Erythroblast (primary cell): ENCODE results near the gene FAM135A.

ENCODE experiments used
- GATA1 ChIP-seq: IDR thresholded peaks from 2 replicates; pipeline ENCODE4 v1.6.1; 2011; ENCODE audit warnings: low read depth, mild to moderate bottlenecking, control low read depth, low read length, moderate library complexity
- POLR2A ChIP-seq: IDR thresholded peaks from 2 replicates; pipeline ENCODE4 v1.6.1; 2011; ENCODE audit warnings: mild to moderate bottlenecking, low read length

- no peak for TF ChIP-seq POLR2A
- no peak for TF ChIP-seq GATA1
Observed at GRCh38 chr6:70413992-70414494, 735 bp downstream of the FAM135A start.
